H1 (cell line): ENCODE data around the gene PDHB. TPM values are rescaled to one million over a fixed set of nuclear protein-coding genes. Genes with fewer than 3 reads are reported as not detected.

Source experiments
- CREB1 ChIP-seq: IDR thresholded peaks from 2 replicates; pipeline ENCODE4 v1.6.1; 2012; ENCODE audit warnings: inconsistent platforms
- CTBP2 ChIP-seq: IDR thresholded peaks from 2 replicates; pipeline ENCODE4 v1.7.0; 2011; ENCODE audit warnings: borderline replicate concordance, mild to moderate bottlenecking, moderate library complexity, mixed read lengths, low read length; ENCODE audit not compliant: insufficient read depth, insufficient read length
- polyA plus RNA-seq, 7 experiments: library from polyadenylated mRNA; depleted of rRNA in 3 of 7; stranded (reverse) in 5 of 7; unstranded in 2 of 7; fragments of >200 nt in 5 of 7; fragments of 200-250 nt in 2 of 7; gene quantifications; 1 replicate in 5 of 7; 2 replicates in 1 of 7; 4 replicates in 1 of 7; pipeline versions ENCODE4 v1.2.1 to v1.2.3, GENCODE V29; 2011 to 2013; ENCODE audit warnings: missing spikeins in 2 of 7, mixed read lengths in 2 of 7
- total RNA-seq: library from RNA; stranded (reverse); fragmentation: NEBNext Ultra II Directional; extraction: Animal tissue kit (Norgen Biotek cat#: 25700); gene quantifications from 2 replicates; pipeline ENCODE4 v1.2.1, GENCODE V29; 2021
- TF ChIP-seq, protein P1 (sequence below): fragments of 300-600 bp; sonication (generic); IDR thresholded peaks from 2 replicates; pipeline ENCODE4 v1.7.1; 2012; ENCODE audit warnings: low read length, moderate library complexity, mild to moderate bottlenecking, inconsistent platforms; ENCODE audit not compliant: insufficient replicate concordance

The PDHB gene
- total and polyA plus RNA-seq, 2 of the 8 experiments (the other 6 are each of a cell fraction or from before 2014, with no cell fraction given), result 90.4 to 140 TPM

DNA sequence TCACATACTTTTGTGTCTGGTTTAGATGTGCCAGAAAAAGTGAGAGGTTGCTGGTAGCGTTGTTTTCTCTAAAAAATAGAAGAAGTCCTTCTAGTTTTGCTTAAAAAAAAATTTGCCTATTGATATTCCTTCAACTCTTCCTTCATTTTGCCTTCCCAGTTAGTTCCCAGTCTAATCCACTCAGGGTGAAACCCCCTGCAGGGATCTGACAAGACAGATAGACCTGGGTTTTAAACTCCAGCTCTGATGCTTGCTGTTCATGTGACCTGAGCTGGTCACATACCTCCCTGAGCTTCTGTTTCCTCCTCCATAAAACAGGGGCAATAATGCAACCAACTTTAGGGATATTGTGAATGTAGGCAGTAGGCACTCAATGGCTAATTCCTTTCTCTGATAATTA lies 39.6 kb upstream of the PDHB start (continued):
- TF ChIP-seq, protein P1, sequence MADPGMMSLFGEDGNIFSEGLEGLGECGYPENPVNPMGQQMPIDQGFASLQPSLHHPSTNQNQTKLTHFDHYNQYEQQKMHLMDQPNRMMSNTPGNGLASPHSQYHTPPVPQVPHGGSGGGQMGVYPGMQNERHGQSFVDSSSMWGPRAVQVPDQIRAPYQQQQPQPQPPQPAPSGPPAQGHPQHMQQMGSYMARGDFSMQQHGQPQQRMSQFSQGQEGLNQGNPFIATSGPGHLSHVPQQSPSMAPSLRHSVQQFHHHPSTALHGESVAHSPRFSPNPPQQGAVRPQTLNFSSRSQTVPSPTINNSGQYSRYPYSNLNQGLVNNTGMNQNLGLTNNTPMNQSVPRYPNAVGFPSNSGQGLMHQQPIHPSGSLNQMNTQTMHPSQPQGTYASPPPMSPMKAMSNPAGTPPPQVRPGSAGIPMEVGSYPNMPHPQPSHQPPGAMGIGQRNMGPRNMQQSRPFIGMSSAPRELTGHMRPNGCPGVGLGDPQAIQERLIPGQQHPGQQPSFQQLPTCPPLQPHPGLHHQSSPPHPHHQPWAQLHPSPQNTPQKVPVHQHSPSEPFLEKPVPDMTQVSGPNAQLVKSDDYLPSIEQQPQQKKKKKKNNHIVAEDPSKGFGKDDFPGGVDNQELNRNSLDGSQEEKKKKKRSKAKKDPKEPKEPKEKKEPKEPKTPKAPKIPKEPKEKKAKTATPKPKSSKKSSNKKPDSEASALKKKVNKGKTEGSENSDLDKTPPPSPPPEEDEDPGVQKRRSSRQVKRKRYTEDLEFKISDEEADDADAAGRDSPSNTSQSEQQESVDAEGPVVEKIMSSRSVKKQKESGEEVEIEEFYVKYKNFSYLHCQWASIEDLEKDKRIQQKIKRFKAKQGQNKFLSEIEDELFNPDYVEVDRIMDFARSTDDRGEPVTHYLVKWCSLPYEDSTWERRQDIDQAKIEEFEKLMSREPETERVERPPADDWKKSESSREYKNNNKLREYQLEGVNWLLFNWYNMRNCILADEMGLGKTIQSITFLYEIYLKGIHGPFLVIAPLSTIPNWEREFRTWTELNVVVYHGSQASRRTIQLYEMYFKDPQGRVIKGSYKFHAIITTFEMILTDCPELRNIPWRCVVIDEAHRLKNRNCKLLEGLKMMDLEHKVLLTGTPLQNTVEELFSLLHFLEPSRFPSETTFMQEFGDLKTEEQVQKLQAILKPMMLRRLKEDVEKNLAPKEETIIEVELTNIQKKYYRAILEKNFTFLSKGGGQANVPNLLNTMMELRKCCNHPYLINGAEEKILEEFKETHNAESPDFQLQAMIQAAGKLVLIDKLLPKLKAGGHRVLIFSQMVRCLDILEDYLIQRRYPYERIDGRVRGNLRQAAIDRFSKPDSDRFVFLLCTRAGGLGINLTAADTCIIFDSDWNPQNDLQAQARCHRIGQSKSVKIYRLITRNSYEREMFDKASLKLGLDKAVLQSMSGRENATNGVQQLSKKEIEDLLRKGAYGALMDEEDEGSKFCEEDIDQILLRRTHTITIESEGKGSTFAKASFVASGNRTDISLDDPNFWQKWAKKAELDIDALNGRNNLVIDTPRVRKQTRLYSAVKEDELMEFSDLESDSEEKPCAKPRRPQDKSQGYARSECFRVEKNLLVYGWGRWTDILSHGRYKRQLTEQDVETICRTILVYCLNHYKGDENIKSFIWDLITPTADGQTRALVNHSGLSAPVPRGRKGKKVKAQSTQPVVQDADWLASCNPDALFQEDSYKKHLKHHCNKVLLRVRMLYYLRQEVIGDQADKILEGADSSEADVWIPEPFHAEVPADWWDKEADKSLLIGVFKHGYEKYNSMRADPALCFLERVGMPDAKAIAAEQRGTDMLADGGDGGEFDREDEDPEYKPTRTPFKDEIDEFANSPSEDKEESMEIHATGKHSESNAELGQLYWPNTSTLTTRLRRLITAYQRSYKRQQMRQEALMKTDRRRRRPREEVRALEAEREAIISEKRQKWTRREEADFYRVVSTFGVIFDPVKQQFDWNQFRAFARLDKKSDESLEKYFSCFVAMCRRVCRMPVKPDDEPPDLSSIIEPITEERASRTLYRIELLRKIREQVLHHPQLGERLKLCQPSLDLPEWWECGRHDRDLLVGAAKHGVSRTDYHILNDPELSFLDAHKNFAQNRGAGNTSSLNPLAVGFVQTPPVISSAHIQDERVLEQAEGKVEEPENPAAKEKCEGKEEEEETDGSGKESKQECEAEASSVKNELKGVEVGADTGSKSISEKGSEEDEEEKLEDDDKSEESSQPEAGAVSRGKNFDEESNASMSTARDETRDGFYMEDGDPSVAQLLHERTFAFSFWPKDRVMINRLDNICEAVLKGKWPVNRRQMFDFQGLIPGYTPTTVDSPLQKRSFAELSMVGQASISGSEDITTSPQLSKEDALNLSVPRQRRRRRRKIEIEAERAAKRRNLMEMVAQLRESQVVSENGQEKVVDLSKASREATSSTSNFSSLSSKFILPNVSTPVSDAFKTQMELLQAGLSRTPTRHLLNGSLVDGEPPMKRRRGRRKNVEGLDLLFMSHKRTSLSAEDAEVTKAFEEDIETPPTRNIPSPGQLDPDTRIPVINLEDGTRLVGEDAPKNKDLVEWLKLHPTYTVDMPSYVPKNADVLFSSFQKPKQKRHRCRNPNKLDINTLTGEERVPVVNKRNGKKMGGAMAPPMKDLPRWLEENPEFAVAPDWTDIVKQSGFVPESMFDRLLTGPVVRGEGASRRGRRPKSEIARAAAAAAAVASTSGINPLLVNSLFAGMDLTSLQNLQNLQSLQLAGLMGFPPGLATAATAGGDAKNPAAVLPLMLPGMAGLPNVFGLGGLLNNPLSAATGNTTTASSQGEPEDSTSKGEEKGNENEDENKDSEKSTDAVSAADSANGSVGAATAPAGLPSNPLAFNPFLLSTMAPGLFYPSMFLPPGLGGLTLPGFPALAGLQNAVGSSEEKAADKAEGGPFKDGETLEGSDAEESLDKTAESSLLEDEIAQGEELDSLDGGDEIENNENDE, result no peak
- no peak for TF ChIP-seq CTBP2
- no peak for TF ChIP-seq CREB1
